Nucleus accumbens (tissue), 56 donors: Measurements from ENCODE around the gene SPARCL1.
"Not testable (repeated sequence)": the region's sequence is repeated elsewhere in the genome, so short reads cannot be mapped to it uniquely, and the experiment has no call there.

Experiments used
- DNase-seq, 56 donors: peaks; one replicate each; lab custom pipeline; 2025; lab: John Stamatoyannopoulos, UW

The SPARCL1 gene

GRCh38 chr4:87506974-87507701 is 22.0 kb downstream of the SPARCL1 start:
- no peak for DNase-seq

- DNase-seq, result no peak
Measured at GRCh38 chr4:87505862-87506261, 23.3 kb downstream of the SPARCL1 start.

GRCh38 chr4:87502580-87503238 is 26.5 kb downstream of the SPARCL1 start:
- peak in 8 of 56 donors; percentile 22 to 49 (median 32) for DNase-seq

GRCh38 chr4:87500092-87500462 is 29.1 kb downstream of the SPARCL1 start:
- no peak for DNase-seq

- DNase-seq, result no peak
Measured at GRCh38 chr4:87499403-87500091, 29.6 kb downstream of the SPARCL1 start.

- DNase-seq, result no peak
Measured at GRCh38 chr4:87498446-87498900, 30.7 kb downstream of the SPARCL1 start.

- DNase-seq, result no peak
Measured at GRCh38 chr4:87497578-87497977, 31.6 kb downstream of the SPARCL1 start.

GRCh38 chr4:87497159-87497558 is 32.0 kb downstream of the SPARCL1 start:
- no peak for DNase-seq

GRCh38 chr4:87493115-87493514 is 36.1 kb downstream of the SPARCL1 start:
- no peak for DNase-seq

- not testable (repeated sequence) for DNase-seq
Measured at GRCh38 chr4:87491851-87492250, 37.3 kb downstream of the SPARCL1 start.

GRCh38 chr4:87491436-87491835 is 37.7 kb downstream of the SPARCL1 start:
- DNase-seq, result no peak

- DNase-seq, result no peak
Measured at GRCh38 chr4:87490664-87491369, 38.4 kb downstream of the SPARCL1 start.

GRCh38 chr4:87489678-87490077 is 39.5 kb downstream of the SPARCL1 start:
- DNase-seq, result no peak

- not testable (repeated sequence) for DNase-seq
Measured at GRCh38 chr4:87488666-87489065, 40.5 kb downstream of the SPARCL1 start.

- DNase-seq, result not testable (repeated sequence)
Measured at GRCh38 chr4:87483247-87483646, 45.9 kb downstream of the SPARCL1 start.

GRCh38 chr4:87481377-87481776 is 47.8 kb downstream of the SPARCL1 start:
- DNase-seq, result no peak

- no peak for DNase-seq
Measured at GRCh38 chr4:87478732-87479250, 50.4 kb downstream of the SPARCL1 start.

GRCh38 chr4:87476934-87477333 is 52.2 kb downstream of the SPARCL1 start:
- DNase-seq, result no peak

- DNase-seq, result no peak
Measured at GRCh38 chr4:87469390-87469789, 59.8 kb downstream of the SPARCL1 start.

- DNase-seq, result no peak
Measured at GRCh38 chr4:87465739-87466366, 63.3 kb downstream of the SPARCL1 start.
